ENCODE data around the gene ZBTB40. TPM values are rescaled to one million over a fixed set of nuclear protein-coding genes. Genes with fewer than 3 reads are reported as not detected.

The ZBTB40 gene
- total RNA-seq, 1 experiment from 2014 or later: 11.5 TPM

- TF ChIP-seq ARID4B (CRISPR knock-in tag; IDR thresholded peaks at IDR 0.05; ENCODE audit: borderline replicate concordance) (no peak), PREB (CRISPR knock-in tag; IDR thresholded peaks at IDR 0.05; ENCODE audit: borderline replicate concordance) (no peak), NFYB (CRISPR knock-in tag; conservative IDR thresholded peaks at IDR 0.05; ENCODE audit: low read depth) (no peak), AR (CRISPR knock-in tag; IDR thresholded peaks at IDR 0.05) (no peak), MYBL2 (CRISPR knock-in tag; IDR thresholded peaks at IDR 0.05) (no peak), FOXJ3 (CRISPR knock-in tag; IDR thresholded peaks at IDR 0.05; ENCODE audit: borderline replicate concordance) (no peak)
Measured at GRCh38 chr1:22537441-22538139, 85.9 kb downstream of the ZBTB40 start (continued).

GRCh38 chr1:22539510-22540118 is 88.0 kb downstream of the ZBTB40 start:
- ChIA-PET CTCF (interaction anchor here (0.7 to 3.8 kb wide), 2 partner anchors 12 to 115 kb away, joined by 3 to 16 read pairs; no protein-coding TSS in a partner anchor), POLR2A (no interaction called here)
- no peaks in the 10 kb centered on the region for H3K36me3 Mint-ChIP-seq
- H3K4me1 Mint-ChIP-seq: no peaks in the 10 kb centered on the region
- no peak overlapping the region for H3K27ac Mint-ChIP-seq
- no peak for TF ChIP-seq OVOL2 (CRISPR knock-in tag; IDR thresholded peaks at IDR 0.05; ENCODE audit: borderline replicate concordance)
- no peak for TF ChIP-seq CREM (CRISPR knock-in tag; IDR thresholded peaks at IDR 0.05)
- no peak for TF ChIP-seq NR2C2 (CRISPR knock-in tag; IDR thresholded peaks at IDR 0.05)
- no peak for TF ChIP-seq ZNF263 (CRISPR knock-in tag; IDR thresholded peaks at IDR 0.05; ENCODE audit: low read depth)
- TF ChIP-seq MYBL2 (CRISPR knock-in tag; IDR thresholded peaks at IDR 0.05): no peak
- TF ChIP-seq CTCF (IDR thresholded peaks at IDR 0.05): no peak
- no peak for TF ChIP-seq ATF2 (CRISPR knock-in tag; IDR thresholded peaks at IDR 0.05; ENCODE audit: borderline replicate concordance, low read depth)
- TF ChIP-seq AR (CRISPR knock-in tag; IDR thresholded peaks at IDR 0.05): no peak
- no peak for TF ChIP-seq CBFB (CRISPR knock-in tag; IDR thresholded peaks at IDR 0.05; ENCODE audit: low read depth)
- TF ChIP-seq ESRRA (CRISPR knock-in tag; IDR thresholded peaks at IDR 0.05; ENCODE audit: borderline replicate concordance): no peak
- no peak for TF ChIP-seq TP53 (CRISPR knock-in tag; IDR thresholded peaks at IDR 0.05)
- H3K27me3 Mint-ChIP-seq (ENCODE audit: low read depth): no peaks in the 10 kb centered on the region
- no peaks in the 10 kb centered on the region for H3K9me3 Mint-ChIP-seq
- ATAC-seq (no peak), DNase-seq (ENCODE audit: low spot score) (no peak)
- H3K4me3 Mint-ChIP-seq: no peak overlapping the region
